Measurements from ENCODE around the gene GATM.

DNA sequence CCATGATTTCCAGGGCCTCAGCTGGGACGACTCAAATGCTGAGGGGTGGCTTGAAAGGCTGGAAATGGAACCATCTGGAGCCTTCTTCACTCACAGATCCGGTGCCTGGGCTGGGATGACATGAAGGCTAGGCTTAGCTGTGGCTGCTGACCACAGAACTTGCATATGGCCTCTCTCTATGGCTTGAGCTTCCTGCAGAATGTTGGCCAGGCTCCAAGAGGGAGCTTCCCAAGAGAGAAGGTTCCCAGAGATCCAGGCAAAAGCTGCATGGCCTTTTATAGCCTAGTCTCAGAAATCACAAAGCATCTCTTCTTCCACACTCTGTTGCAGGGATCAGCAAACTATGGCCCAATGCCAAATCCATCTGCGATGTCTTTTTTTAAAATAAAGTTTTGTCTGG, 44.8 kb downstream of the GATM start:
- TF ChIP-seq POLR2A (IDR thresholded peaks at IDR 0.05; ENCODE audit: low read depth, low read length) (no peak), CTCF (conservative IDR thresholded peaks at IDR 0.05; ENCODE audit: low read depth, low read length) (no peak), SMC3 (IDR thresholded peaks at IDR 0.05; ENCODE audit: low read depth, low read length) (no peak), BHLHE40 (IDR thresholded peaks at IDR 0.05; ENCODE audit: low read depth, low read length) (no peak), RFX5 (IDR thresholded peaks at IDR 0.05; ENCODE audit: low read depth, low read length) (no peak), MAZ (IDR thresholded peaks at IDR 0.05; ENCODE audit: borderline replicate concordance, low read depth, low read length) (no peak), RCOR1 (IDR thresholded peaks at IDR 0.05; ENCODE audit: insufficient replicate concordance, low read length) (no peak)
- TF ChIP-seq, protein P1, sequence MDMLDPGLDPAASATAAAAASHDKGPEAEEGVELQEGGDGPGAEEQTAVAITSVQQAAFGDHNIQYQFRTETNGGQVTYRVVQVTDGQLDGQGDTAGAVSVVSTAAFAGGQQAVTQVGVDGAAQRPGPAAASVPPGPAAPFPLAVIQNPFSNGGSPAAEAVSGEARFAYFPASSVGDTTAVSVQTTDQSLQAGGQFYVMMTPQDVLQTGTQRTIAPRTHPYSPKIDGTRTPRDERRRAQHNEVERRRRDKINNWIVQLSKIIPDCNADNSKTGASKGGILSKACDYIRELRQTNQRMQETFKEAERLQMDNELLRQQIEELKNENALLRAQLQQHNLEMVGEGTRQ (IDR thresholded peaks at IDR 0.05; ENCODE audit: low read depth, low read length): no peak
